HG02973 (cell line): Measurements from ENCODE around the gene S100A6.
A peak's percentile ranks its signal among the peaks of the same experiment; 100 is the strongest.
"Not testable (repeated sequence)": the region's sequence is repeated elsewhere in the genome, so short reads cannot be mapped to it uniquely, and the experiment has no call there.

Source experiments
- ATAC-seq: cut with Tn5 transposase; IDR thresholded peaks from one replicate; pipeline ENCODE4 v1.9.1; 2021; ENCODE audit warnings: moderate library complexity; ENCODE audit not compliant: unreplicated experiment

S100A6 gene

DNA sequence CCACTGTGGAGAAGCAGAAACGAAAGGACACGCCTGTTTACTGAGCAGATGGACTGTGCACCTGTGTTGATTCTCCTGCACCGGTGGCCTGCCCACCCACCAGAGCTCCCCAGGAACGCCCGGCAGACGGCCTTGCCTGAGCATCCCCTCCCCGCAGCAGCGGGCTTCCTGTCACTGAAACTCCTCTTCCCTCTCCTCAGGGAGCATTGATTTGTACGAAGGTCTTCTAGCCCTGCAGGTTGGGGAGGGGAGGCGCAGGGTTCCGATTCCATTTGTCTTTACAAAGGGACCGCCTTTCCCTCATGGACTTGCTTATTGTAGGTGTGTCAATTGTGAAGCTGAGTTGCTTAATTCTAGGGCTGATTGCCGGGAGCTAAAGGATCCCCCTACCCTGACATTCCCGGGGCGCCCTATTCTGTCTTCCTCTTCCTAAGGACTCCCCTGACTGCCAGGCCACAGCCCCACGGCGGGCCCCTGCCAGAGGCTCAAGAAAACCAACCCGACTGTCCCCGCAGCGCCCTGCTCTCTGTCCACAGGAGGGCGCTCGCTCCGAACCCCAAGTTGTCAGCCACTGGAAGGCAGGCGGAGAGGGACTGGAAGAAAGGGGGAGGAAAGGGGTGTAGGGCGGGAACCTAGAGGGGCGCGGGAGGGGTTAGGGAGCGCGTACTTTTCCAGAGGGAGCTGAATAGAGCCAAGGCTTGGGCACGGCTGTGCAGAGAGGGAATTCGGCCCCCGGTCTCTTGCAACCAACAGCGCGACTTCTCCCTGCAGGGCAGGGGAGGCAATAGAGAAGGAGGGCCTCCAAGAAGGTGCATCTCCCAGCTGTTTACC is 2.8 kb downstream of the S100A6 start:
- no peak for ATAC-seq

DNA sequence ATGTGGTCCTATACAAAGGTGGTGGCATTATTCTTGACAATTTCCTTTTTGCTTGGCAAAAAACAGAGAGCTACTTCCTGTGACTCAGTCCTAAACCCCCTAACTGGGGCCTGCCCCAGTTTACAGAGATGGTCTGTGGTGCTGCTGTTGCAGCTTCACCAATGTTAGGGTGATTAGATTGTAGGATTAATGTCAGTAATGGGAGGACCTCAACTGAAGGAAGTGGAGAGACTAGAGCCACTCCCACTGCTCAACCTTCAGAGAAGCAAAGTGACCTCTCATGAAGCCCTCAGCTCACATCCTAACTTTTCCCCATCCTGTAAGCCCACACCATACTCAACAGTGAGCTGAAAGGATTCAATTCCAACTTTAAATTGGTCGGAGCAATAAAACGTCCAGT is 3.6 kb downstream of the S100A6 start:
- no peak for ATAC-seq

DNA sequence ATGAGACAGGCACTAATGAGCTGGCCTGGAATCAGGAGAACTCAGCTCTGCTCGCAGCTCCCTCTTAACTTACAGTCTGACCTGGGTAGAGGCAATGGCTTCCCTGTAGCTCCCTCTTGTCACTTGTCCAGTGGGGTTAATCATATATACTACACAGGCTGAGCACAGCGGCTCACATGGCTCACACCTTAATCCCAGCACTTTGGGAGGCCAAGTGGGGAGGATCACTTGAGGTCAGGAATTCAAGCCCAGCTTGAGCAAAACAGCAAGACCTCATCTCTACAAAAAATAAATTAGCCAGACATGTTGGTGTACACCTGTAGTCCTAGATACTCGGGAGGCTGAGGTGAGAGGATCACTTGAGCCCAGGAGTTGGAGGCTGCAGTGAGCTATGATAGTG is 4.2 kb downstream of the S100A6 start:
- ATAC-seq: no peak

DNA sequence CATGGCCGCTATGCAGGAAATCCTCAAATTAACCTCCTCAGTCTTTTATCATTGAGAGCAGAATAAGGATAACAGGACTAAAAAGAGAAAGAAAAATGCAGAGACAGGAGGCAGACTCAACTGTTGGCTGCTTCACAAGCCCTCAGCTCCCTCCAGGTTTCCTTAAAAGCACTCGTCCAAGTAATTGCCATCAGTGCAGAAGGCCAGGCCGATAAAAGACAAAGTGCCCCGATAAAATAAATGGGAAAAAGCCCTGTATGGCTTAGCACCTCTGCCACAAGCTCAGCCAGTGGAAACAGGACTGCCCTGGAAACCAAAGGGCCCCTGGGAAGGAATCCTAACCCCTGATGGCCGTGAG is 8.1 kb downstream of the S100A6 start:
- no peak for ATAC-seq

DNA sequence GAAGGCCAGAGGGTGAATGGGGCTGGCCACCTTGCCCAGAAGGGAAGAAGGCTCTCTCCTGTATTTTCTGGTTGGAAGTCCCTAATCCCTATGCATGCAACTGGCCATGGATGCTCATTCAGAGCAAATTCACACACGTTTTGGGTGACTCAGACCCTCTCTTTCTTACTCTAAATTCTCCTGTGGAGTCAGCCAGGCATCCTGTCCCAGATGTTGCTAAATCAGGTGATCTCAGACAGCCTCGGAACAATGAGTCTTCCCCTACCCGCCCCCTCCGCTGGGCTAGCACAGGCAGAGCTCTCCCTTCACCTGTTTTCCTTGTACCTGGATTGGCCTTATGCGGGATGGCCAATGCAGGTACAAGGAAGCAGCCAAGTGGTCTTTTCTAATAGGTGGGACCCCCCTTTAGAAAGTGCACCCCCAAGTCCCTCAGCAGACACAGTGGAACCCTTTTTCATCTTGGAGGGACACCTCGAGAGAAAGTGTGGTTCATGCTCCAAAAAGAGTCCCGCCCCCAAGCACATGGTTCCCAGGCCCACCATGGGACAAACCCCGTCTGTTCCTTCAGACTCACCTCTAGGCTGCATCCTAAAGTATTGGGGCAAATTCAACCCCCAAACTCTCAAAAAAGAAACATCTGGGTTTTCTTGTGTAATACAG is 8.6 kb downstream of the S100A6 start:
- ATAC-seq: no peak

DNA sequence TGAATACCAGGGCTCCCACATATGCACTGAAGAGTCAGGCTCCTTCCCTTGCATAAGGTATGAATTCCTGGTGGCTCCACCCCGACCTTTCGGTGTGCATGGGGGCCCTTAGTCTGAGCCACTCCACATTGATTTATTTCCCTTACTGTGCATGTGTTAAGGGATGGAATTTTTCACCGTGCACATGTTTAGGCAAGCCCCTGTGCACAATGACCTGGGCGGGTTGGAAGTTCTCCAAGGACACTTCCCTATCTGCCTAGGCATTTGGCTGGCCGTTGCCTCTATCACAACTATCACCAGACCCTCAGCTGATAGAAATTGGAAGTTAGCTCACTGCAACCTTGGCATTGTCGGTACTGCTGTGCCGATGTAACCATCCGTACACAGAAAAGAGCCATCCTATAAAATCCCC is 9.7 kb downstream of the S100A6 start:
- ATAC-seq: no peak

DNA sequence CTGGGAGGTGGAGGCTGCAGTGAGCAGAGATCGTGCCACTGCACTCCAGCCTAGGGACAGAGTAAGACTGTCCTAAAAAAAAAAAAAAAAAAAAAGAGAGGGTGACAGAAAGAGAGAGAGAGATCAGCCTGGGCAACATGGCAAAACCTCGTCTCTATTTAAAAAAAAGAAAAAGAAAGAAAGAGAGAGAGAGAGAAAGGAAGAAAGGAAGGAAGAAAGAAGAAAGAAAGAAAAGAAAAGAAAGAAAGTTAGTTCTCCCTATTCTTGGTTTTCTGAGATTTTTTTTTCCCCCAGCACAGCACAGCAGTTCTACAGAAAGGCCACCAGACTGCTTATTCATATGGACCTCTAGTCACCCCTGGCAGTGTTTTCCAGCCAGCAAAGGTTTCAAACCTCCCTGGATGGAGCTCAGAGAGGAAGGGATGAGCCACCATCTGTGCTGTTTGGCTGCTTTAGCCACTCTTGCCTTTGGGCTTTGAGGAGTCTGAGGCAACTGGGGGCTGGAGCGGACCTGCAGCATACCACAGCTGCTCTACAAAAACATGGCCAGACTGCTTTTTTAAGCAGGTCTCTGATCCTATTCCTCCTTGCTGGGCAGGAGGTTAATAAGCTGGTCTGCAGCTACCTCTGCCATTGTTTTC is 10.6 kb downstream of the S100A6 start:
- no peak for ATAC-seq

DNA sequence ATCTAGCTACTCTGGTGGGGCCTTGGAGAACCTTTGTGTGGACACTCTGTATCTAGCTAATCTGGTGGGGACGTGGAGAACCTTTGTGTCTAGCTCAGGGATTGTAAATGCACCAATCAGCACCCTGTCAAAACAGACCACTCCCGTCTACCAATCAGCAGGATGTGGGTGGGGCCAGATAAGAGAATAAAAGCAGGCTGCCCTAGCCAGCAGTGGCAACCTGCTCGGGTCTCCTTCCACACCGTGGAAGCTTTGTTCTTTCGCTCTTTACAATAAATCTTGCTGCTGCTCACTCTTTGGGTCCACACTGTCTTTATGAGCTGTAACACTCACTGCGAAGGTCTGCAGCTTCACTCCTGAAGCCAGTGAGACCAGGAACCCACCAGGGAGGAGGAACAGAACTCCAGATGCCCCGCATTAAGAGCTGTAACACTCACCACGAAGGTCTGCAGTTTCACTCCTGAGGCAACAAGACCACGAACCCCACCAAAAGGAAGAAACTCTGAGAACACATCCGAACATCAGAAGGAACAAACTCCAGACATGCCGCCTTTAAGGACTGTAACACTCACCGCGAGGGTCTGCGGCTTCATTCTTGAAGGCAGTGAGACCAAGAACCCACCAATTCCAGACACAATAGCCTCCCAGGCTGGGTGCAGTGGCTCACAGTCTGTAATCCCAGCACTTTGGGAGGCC is 13.3 kb downstream of the S100A6 start:
- not testable (repeated sequence) for ATAC-seq

DNA sequence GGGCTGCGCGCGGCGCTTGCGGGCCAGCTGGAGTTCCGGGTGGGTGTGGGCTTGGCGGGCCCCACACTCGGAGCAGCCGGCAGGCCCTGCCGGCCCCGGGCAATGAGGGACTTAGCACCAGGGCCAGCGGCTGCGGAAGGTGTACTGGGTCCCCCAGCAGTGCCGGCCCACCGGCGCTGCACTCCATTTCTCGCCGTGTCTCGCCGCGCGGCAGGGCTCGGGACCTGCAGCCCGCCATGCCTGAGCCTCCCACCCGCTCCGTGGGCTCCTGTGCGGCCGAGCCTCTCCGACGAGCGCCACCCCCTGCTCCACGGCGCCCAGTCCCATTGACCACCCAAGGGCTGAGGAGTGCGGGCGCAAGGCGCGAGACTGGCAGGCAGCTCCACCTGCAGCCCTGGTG is 14.0 kb downstream of the S100A6 start:
- ATAC-seq: not testable (repeated sequence)

DNA sequence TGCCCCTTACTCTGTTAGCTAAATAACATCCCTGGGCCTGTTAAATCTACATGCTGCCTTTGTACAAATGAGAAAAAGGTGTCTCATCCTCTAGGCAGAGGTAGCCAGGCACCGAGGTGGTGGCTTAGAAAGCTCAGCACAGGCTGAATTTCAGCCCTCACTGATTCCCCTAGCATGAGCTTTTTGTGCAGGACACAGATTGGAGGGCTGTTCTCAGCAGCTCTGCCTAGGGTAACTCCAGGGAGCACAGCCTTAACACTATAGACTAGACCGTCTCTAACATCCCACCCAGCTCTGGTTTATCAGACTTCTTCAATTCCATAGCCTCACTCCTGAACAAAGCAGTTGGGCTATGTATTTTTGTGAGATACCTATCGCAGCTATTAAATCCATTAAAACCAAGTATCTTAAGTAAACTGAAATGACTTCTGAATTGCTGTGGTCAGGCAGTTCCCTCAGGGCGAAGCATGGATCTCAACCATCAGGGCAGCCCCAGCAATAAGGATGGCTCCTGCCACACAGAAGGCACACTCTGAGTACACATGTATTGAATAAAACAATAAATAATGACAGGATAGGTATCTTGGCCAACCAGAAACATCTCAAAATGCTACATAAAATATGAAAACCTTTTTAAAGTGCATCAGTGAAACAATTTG is 14.8 kb downstream of the S100A6 start:
- ATAC-seq: no peak

DNA sequence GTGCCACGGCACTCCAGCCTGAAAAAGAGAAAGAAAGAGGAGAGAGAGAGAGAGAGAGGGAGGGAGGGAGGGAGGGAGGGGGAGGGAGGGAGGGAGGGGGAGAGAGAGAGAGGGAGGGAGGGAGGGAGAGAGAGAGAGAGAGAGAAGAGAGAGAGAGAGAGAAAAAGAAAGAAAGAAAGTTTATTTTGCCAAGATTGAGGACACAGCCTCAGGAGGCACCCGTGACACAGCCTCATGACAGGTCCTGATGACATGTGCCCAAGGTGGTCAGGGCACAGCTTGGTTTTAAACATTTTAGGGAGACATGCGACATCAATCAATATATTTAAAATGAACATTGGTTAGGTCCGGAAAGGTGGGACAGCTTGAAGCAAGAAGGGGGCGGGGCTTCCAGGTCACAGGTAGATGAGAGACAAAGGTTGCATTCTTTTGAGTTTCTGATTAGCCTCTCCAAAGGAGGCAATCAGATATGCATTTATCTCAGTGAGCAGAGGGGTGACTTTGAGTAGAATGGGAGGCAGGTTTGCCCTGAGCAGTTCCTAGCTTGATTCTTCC is 15.6 kb downstream of the S100A6 start:
- not testable (repeated sequence) for ATAC-seq

DNA sequence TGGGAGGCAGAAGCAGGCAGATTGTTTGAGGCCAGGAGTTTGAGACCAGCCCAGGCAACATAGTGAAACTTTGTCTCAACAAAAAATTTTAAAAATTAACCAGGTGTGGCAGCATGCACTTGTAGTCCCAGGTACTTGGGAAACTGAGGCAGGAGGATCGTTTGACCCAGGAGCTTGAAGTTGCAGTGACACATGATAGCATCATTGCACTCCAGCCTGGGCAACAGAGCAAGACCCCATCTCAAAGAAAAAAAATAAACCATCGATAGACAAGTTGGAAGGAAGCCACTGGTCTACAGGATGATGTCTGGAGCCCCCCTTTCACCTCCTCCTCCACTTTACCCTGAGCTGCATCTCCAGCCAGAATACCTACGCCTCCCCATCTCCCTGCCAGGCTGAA is 16.5 kb downstream of the S100A6 start:
- no peak for ATAC-seq

DNA sequence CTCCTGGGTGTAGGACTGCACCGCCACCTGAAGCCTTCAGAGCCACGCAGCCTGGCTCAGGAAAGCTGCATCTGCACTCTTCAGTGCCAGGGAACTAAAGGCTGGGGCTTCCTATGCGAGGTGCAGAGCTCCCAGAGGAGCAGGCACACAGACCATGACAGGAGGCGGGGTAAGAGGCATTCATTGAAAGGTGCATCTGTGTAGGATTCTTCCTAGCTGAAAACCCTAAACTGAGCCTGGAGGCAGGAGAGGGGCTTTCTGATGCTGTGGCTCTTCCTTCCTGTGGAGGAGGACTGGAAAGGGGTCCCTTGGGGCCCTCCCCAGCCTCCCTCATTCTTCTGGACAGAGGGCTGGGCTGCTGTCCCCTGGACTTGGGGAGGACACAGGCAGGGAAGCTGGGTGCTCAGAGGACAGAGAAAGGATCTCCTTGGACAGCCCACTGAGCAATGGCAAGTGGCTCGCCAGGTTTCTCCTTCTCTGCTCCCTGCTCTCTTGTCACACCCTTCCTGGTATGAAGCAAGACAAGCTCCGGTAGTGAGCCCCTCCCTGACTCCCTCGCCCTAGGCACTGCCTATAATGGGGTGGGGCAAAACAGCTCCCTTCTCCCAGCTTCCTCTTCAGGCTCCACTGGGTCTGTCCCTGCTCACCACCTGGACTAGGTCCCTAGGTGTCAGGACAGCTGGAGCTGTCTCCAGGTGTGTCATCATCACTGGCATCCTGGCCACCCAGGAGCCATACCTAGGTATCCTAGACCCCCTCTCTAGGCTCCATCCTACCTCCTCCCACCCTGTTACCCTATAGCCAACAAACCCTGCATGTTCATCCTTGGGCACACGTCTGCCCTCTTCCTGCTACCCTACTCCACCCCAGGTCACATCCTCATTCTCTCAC is 20.0 kb downstream of the S100A6 start:
- no peak for ATAC-seq

DNA sequence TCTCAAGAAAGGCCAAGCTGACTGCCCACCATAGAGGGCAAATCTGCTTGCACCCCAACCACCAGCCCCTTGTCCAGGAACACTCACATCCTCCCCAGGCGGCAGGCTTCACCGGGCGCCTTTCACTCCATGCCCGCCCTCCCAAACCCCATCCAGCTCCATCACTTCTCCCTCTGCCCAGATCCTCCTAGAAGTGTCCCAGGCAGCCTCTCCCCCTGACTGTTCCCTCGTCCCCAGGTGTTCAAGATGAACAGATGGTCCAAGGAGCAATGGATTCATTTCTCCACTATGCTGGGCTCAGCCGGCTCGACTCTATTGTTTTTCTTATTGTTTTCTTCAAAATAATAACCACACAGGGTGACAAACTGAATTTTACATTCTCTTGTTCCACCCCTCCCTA is 22.1 kb downstream of the S100A6 start:
- no peak for ATAC-seq

DNA sequence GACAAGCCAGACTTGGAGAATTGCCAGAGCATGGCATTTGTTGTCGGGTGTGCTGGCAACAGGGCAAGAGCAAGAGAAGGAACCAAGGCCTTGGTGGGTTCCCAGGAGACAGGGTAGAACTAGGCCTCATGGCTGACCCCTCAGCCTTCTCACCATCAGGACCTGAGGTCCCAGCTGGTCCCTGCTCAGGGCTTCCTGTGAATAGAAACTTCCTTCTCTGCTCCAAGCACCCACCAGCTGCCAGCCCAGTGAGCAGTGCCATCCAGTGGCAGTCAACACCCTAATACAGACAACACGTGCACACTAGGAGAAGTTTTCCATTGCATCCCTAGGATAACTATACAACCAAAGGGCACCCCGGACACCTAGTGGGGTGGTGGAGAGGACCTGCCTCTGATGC is 22.8 kb downstream of the S100A6 start:
- ATAC-seq: no peak

DNA sequence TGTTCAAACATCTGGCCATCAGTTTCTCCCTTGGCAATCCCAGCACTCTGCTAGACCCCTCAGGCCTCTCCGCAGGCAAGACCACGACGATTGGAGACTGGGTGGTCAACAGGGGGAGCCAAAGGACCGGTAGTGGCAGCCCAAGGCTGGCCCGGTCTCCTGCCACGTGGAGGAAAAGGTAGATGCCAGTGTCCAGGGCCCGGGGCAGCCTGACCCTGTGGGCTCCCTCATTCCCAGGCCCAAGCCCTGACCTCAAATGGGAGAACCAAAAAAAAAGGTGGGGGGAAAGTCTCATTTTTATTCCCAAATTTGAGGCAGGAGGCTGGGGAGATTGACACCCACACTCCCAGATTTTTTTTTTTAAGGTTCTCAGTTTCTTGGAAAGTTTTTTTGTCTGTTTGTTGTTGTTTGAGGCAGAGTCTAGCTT is 24.8 kb downstream of the S100A6 start:
- ATAC-seq: peak; percentile 59

DNA sequence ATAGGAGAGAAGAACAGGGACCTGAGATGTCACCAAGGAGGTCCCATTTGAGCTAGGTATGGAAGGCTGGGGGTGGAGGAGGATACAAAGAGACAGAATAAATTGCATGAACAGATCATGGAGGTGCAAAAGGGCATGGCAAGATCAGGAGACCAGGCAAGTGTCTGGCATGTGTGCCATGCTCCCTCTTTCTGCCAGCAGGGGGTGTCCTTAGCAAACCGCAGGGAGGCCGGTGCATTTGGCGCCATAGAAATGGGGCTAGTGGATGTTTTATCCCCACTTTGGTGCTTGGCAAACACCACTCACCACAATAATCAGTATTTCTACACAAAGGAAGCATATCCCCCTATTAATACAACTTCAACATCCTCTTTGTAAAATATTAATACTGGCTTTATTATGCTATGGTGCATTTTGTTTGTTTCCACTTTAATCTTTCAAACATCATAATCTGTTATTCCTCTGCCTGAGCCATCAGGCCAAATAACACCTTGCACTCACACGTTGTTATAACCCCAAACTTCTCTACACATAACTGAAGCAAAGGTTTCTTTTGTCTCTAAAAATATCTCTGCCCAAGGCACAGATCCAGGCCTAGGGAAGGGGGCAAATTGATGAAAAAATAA is 25.9 kb downstream of the S100A6 start:
- no peak for ATAC-seq

DNA sequence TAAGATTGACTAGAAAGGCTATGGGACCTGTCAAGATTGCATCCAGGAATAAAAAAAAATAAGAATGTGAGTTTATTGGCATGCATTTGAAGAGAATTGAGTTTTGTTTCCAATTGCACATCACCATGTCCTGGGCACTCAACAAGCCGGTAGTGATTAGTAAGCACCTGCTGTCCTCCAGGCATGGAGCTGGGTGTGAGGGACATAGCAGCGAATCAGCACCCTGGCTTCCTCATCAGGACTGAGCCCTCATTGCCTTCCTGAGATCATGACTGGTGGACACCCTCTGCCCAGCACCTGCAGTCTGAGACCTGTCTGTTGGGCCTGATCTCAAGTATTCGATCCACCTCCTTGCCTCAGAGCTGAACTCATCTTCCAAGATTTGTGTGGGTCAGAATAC is 26.8 kb downstream of the S100A6 start:
- ATAC-seq: no peak

DNA sequence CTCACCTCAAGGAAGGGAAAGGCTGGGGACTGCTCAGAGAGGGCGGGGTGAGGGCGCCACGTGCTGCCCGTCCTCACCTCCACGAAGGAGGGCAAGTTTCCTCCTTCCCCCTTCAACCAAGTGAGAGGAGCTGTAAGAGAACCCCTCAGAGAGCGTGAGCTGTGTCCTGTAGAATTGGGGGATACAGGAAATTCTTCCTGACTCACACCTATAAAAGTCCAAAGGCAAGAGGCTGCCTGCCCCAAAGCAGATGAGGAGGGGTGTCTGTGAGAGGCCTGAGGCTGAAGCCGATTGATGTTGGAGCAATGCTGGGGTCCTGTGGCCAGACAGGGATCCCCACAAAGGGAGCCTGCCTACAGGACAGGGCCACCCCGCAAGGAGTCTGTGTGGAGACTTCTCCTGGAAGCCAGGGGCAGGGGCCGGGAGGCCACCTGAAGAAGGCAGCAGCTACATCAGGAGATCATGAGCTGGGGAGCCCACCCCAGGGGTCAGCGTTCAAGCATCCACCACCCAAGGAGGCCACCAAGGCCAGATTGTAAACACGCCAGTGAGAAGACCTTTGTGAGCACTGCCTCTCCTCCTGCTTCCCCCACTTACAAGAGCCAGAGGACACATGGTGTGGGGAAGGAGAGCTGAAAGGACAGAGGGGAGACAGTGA is 27.7 kb downstream of the S100A6 start:
- no peak for ATAC-seq
